ENCODE results near the gene KLHL26.
"Not testable (repeated sequence)": the region's sequence is repeated elsewhere in the genome, so short reads cannot be mapped to it uniquely, and the experiment has no call there.

KLHL26 gene, protein sequence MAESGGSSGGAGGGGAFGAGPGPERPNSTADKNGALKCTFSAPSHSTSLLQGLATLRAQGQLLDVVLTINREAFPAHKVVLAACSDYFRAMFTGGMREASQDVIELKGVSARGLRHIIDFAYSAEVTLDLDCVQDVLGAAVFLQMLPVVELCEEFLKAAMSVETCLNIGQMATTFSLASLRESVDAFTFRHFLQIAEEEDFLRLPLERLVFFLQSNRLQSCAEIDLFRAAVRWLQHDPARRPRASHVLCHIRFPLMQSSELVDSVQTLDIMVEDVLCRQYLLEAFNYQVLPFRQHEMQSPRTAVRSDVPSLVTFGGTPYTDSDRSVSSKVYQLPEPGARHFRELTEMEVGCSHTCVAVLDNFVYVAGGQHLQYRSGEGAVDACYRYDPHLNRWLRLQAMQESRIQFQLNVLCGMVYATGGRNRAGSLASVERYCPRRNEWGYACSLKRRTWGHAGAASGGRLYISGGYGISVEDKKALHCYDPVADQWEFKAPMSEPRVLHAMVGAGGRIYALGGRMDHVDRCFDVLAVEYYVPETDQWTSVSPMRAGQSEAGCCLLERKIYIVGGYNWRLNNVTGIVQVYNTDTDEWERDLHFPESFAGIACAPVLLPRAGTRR

DNA sequence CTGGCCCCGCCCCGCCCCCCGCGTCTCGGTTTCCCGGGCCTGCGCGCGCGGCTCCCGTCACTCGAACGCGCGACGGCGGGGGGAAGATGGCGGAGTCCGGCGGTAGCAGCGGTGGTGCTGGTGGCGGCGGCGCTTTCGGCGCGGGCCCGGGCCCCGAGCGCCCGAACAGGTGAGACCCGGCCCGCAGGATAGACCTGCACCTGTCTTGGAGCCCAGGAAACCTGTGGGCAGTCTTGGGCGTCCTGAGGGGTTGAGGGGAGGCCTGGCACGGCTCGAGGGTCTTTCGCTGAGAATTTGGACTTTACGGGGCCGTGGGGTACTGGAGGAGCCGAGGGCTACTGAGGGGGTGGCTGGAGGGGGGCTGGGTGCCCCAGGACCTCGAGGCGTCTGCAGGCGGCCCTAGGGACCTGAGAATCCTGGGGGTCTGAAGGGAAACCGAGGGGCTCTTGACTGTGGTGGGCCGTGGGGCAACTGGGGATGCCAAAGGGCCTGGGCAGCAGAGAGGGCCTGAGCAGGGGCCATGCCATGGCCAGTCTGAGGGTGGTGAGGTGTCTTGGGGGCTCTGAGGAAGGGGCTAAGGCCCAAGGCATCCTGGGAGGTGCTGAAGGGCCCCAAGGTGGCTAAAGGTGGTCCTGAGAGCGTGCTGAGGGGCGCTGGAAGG is at the start of gene KLHL26:
TSS of gene KLHL26 (plus strand) at position 60 of the 661 bp plus-strand sequence. CDS start at position 87, 27 bp downstream.
- no peak for DNase-seq

DNA sequence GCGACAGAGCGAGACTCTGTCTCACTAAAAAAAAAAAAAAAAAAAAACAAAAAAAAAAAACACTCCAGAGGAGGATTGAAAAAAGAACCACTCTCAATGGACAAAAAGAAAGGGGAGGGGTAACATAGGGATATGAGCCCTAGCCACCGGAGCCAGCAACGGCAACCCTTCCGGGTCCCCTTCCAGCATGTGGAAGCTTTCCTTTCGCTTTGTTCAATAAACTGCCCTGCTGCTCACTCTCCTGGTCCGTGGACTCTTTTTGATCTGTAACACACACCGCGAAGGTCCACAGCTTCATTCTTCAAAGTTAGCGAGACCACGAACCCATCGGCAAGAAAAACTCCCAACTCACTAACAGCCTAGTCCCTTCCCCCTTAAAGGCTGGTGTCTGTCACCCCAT is 49.3 kb upstream of the KLHL26 start:
- no peak for DNase-seq

DNA sequence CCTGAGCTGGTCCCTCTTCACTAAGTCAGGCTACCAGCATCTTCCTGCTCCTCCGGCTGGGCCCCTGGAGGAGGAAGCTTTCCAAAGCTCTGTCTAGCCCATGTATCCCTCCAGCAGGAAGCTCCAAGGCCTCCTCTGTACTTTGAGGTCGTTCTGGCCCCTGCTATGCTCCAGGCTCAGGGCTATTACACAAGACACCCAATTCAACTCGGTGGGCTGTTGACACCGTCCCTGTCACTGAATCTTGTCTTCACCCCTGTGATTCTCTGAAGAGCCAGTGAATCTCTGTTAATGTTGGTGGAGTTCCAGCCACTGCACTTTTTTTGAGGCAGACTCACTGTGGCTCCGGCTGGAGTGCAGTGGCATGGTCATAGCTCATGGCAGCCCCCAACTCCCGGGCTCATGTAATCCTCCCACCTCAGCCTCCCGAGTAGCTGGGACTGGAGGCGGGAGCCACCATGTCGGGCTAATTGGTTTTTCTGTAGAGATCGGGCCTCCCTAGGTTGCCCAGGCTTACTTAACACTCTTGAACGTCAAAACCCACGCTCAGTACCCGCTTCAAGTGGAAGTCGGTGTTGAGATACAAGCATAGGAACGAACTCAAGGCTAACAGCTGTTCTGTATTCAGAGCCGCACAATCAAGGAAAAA is 48.7 kb upstream of the KLHL26 start:
- no peak for DNase-seq

GRCh38 chr19:18588611-18589379 is 48.0 kb upstream of the KLHL26 start, which contains the start of gene REX1BD:
REX1BD (plus strand) TSS chr19:18588798; CDS start chr19:18588802, 4 bp downstream.
- peak; percentile 95 for DNase-seq

DNA sequence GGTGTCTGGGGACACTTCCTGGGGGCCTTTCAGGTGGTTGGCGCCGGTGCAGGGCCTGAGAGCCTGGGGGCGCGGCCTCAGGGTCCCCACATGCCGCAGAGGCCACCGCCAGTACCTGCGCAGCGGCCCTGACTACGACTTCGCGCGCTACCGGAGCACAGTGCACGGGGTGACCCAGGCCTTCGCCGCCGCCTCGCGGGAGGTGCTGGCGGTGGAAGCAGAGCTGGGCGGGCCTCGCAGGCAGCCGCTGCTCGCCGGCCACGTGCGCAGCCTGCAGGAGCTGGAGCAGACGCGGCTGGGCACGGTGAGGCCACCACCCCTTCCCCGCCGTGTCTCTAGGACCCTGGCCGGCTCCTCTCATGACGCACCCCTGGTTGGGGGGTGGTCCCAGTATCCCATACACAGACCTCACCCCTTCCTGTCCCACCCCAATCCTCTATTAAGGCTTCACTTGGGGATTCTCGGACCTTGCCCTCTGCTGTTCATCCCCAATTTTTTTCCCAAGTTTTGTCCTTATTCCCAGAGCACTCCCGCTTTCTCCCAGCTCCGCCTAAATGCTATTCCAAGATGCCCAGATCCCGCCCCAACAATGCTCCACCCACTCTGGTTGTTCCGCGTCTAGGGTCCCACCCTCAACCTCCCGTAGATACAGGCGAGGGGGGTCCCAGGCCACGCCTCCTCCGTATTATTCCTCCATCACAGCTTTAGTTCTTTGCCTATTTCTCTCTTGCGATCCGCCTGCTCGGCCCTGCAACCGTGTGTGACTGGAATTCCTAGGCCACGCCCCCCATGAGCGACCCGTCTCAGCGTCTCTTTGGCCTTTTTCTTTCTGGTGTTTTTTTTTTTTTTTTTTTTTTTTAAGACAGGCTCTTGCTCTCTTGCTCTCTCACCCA is 47.2 kb upstream of the KLHL26 start:
- peak; percentile 89 for DNase-seq

DNA sequence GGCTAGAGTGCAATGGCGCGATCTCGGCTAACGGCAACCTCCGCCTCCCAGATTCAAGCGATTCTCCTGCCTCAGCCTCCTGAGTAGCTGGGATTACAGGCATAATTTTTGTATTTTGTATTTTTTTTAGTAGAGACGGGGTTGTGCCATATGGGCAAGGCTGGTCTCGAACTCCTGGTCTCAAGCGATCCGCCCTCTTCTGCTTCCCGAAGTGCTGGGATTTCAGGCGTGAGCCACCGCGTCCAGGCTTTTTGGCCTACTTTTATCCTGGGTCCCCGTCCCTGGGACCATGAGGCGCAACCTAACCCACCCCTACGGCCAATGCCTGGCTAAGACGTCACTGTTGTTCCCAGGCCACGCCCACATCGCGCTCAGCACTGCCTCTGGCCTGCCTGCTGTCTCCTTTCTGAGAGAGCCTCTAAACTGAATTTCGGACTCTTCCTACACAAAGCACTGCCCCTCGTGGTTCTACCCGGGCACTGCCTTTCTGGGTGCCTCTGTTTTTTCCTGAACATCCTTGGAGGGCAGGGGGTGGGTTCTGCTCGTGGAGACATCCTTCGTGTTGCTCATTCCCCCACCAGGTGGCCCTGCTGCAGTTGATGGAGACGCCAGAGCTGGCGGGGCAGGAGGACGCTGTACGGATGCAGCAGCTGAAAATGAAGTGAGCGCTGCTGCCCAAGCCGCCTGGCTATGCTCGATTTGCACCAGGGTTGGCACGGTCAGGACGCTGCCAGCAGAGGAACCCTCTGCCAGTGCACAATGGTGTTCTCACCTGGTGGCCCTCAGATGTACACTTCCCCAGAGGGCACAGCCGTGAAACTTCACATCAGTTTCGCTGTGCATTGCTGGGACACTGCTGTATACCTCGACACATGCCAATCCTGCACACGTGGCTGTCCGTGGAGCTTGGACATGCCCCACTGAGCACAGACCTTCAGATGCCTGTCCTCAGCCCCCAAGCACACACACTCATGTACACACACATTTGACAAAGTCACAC is 46.3 kb upstream of the KLHL26 start:
- peak; percentile 68 for DNase-seq

DNA sequence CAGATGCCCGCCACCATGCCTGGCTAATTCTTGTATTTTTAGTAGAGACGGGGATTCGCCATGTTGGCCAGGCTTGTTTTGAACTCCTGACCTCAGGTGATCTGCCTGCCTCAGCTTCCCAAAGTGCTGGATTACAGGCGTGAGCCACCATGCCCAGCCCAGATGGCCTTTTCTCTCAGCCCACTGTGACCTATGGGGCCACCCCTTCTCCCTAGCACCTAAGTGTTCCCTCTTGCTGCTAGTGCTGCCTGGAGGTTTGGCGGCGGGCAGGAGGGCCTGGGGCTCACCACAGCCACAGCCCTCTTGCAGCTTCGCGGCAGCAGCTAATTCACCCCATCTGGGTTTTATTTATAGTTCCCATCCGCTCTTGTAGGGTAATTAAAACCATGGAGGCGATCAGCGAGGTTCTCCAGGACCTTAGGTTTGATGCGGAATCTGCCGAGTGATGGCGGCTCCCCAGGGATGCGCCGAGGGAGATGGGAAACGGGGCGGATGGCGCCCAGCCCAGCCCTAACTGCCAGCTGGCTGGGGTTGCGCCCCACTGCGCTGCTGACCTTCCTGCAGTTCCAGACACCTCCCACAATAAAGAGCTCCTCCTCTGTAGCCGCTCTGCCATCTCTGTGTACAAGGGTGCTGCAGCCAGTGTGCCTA is 45.0 kb upstream of the KLHL26 start:
- no peak for DNase-seq

DNA sequence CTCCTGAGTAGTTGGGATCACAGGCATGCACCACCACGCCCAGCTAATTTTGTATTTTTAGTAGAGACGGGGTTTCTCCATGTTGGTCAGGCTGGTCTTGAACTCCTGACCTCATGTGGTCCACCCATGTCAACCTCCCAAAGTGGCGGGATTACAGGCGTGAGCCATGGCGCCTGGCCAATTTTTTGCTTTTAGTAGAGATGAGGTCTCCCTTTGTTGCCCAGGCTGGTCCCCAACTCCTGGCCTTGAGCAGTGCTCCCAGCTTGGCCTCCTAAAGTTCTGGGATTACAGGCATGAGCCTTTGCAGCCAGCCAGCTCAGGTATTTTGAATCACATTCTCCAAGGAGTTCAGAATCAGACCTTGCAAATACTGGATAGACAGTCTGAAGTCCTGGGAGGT is 44.1 kb upstream of the KLHL26 start:
- DNase-seq, result not testable (repeated sequence)

- peak; percentile 22 for DNase-seq
Measured at GRCh38 chr19:18593367-18594095, 43.3 kb upstream of the KLHL26 start.

DNA sequence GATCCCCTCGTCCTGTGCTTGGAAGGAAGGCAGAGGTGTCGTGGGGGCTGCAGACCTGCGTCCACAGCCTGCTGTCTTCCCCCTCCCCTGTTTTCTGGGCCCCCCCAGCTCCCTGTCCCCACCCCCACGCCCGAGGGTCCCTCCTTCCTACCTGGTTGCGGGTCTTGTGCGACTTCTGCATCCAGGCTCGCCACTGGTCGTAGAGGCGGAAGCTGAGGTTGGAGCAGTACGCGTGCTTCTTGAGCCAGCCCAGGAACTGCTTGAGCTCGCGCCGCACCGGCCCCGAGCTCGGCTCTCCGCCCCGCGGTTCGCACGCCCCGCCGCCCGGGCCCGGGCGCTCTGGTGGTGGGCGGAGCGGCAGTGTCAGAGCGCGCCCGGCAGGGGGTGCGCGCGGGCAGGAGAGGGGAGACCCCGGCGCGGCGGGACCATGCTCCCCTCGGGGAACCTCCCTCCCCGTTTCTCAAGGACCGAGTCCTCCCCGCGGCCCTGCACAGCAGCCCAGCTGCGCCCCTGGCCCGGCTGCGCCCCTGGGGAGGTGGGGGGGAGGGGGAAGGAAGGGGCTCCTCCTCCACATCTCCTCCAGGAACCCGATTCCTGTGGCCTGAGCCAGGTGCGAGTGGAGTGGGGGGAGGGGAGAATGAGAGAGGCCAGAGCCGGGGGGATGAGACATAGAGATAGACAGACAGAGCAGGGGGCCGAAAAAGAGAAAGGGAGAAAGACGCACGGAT is 42.6 kb upstream of the KLHL26 start:
- peak; percentile 87 for DNase-seq

DNA sequence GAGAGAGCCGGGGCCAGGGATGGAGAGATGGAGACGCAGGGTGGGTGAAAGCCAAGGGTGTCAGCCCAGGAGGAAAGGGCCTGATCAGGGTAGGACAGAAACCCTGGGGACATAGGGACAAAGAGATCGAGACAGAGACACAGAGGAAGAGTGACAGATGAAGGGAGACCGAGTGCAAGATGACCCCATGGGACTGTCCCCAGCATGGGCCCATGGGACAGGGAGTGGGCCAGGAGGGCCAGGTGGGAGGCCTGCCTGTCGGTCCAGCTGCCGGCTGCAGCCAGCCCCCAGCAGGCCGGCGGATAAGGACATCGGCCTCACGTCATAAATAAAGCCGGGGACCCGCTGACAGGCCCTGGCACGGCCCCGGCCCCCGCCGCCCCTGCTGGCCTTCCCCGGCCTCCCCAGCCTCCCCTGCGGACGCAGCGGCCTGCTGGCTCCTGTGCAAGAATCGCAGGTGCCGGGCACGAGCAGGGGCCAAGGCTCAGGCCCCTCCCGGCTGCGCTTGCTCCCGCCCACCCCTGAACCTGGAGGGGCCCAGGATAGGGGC is 41.9 kb upstream of the KLHL26 start:
- no peak for DNase-seq

DNA sequence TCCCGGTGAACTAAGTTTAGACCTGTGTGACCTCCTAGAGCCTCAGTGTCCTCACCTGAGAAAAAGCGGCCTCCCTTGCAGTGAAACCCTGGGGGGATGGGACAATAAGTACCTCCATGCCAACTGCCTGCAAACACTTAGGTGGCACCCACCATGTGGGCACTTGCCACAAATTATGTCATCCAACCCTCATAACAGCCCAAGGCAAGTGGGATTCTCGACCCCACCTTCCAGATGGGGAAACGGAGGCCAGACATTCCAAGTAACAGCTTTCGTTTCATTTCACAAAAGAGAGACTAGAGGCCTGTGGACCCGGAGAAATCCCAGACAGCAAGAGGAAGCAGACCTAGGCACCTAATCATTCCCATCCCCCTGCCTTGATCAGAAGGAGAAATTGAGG is 41.4 kb upstream of the KLHL26 start:
- no peak for DNase-seq

- DNase-seq, result peak; percentile 82
Measured at GRCh38 chr19:18596752-18597157, 40.1 kb upstream of the KLHL26 start.

DNA sequence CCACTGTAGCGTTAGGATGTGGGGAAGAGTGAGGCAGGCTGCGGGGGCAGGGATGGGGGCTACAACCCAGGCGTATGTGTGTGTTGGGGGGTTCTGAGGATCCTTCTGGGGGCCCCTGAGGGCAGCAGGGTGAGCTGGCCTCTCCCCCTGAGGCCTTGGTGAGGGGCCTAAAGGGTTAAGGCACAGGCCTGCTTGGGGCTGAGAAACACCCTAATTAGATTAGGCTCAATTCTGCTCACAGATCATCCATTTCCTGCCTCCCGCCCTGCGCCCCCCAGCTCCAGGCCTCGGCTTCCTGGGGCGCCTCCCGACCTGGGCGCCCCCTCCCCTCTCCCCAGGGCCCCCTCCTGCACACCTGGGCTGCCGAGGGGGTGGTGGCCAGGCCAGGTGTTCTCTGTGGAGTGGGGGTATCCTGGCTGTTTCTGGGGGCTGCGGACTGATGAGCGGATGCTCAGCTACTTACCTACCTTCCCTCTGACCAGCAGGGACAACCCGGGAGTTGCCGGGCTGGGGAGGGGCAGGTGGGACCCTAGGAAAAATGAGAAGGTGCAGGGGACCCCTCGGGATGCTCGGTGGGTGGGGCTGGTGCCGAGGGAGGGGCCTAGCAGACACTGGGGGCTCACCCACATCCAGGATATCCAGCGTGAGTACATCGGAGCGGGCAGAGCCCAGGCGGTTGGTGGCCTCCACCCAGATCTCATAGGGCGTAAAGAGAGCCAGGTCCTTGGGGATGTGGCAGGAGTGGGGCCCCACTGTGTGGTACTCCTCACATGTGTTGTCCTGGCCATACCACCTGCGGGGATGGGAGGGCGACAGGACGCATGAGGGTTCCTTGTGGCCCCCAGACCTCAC is 38.8 kb upstream of the KLHL26 start:
- DNase-seq, result no peak

- no peak for DNase-seq
Measured at GRCh38 chr19:18599485-18599884, 37.3 kb upstream of the KLHL26 start.

GRCh38 chr19:18600692-18601397 is 36.0 kb upstream of the KLHL26 start:
- not testable (repeated sequence) for DNase-seq
